ENCODE data around the gene AFF3. TPM values are rescaled to one million over a fixed set of nuclear protein-coding genes. Genes with fewer than 3 reads are reported as not detected.

Gene AFF3
- total RNA-seq, 1 experiment from 2014 or later, result 0.61 TPM

DNA sequence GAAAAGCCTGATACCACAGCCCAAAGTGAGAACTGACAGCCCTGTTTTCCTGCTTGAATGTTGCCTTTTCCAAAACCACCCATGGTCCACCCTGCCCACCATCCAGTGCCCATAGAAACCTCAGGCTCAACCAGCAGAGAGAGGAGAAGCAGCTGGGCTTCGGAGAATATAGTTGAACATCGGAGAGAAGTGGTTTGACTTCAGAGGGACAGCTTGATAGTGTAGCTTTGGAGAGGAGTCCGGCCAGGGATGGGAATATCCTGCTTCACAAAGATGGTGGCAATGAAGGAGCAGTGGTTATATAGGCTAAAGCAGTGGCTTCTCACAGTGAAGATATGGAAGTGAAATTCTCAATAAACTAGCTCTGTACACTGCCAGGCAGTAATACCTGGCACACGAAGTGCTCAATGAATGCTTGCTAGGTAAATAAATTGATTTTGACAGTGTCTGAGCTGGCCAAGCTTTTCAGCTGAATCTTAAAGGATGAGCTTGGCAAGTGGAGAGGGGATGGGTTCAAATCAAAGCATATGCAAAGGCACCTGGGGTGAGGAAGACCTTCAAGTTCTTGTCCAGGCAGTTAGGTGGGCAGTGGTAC, 21.2 kb downstream of the AFF3 start:
- H2AFZ ChIP-seq (ENCODE audit: low read depth, low read length, poor library complexity, severe bottlenecking), result no peak overlapping the region
- no peak for TF ChIP-seq SP1 (IDR thresholded peaks at IDR 0.05; ENCODE audit: low read depth)
- no peak for TF ChIP-seq ELF1 (IDR thresholded peaks at IDR 0.05; ENCODE audit: borderline replicate concordance, low read depth)
- TF ChIP-seq, protein P1, sequence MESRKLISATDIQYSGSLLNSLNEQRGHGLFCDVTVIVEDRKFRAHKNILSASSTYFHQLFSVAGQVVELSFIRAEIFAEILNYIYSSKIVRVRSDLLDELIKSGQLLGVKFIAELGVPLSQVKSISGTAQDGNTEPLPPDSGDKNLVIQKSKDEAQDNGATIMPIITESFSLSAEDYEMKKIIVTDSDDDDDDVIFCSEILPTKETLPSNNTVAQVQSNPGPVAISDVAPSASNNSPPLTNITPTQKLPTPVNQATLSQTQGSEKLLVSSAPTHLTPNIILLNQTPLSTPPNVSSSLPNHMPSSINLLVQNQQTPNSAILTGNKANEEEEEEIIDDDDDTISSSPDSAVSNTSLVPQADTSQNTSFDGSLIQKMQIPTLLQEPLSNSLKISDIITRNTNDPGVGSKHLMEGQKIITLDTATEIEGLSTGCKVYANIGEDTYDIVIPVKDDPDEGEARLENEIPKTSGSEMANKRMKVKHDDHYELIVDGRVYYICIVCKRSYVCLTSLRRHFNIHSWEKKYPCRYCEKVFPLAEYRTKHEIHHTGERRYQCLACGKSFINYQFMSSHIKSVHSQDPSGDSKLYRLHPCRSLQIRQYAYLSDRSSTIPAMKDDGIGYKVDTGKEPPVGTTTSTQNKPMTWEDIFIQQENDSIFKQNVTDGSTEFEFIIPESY (IDR thresholded peaks at IDR 0.05; ENCODE audit: extremely low read depth, insufficient replicate concordance, low read length), result no peak
- TF ChIP-seq MAX (IDR thresholded peaks at IDR 0.05), result no peak
- no peak for TF ChIP-seq EGR1 (IDR thresholded peaks at IDR 0.05; ENCODE audit: low read depth)
- TF ChIP-seq EZH2 (IDR thresholded peaks at IDR 0.05), result no peak
- TF ChIP-seq, protein P2, sequence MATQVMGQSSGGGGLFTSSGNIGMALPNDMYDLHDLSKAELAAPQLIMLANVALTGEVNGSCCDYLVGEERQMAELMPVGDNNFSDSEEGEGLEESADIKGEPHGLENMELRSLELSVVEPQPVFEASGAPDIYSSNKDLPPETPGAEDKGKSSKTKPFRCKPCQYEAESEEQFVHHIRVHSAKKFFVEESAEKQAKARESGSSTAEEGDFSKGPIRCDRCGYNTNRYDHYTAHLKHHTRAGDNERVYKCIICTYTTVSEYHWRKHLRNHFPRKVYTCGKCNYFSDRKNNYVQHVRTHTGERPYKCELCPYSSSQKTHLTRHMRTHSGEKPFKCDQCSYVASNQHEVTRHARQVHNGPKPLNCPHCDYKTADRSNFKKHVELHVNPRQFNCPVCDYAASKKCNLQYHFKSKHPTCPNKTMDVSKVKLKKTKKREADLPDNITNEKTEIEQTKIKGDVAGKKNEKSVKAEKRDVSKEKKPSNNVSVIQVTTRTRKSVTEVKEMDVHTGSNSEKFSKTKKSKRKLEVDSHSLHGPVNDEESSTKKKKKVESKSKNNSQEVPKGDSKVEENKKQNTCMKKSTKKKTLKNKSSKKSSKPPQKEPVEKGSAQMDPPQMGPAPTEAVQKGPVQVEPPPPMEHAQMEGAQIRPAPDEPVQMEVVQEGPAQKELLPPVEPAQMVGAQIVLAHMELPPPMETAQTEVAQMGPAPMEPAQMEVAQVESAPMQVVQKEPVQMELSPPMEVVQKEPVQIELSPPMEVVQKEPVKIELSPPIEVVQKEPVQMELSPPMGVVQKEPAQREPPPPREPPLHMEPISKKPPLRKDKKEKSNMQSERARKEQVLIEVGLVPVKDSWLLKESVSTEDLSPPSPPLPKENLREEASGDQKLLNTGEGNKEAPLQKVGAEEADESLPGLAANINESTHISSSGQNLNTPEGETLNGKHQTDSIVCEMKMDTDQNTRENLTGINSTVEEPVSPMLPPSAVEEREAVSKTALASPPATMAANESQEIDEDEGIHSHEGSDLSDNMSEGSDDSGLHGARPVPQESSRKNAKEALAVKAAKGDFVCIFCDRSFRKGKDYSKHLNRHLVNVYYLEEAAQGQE (IDR thresholded peaks at IDR 0.05; ENCODE audit: low read depth), result no peak
- TF ChIP-seq POLR2A (IDR thresholded peaks at IDR 0.05; ENCODE audit: borderline replicate concordance, extremely low read depth, insufficient read depth, insufficient read length), result no peak
- TF ChIP-seq ZNF274 (IDR thresholded peaks at IDR 0.05; ENCODE audit: low read depth, low read length), result no peak
- no peak for TF ChIP-seq RAD21 (IDR thresholded peaks at IDR 0.05; ENCODE audit: low read depth)
- no peak for TF ChIP-seq TCF7L2 (IDR thresholded peaks at IDR 0.05; ENCODE audit: borderline replicate concordance, extremely low read depth, insufficient read depth, insufficient read length)
- TF ChIP-seq CEBPB (IDR thresholded peaks at IDR 0.05; ENCODE audit: low read depth), result no peak
- no peak for TF ChIP-seq ZFX (IDR thresholded peaks at IDR 0.05)
- TF ChIP-seq POLR2AphosphoS5 (IDR thresholded peaks at IDR 0.05; ENCODE audit: low read depth, low read length), result no peak
- TF ChIP-seq, protein P3, sequence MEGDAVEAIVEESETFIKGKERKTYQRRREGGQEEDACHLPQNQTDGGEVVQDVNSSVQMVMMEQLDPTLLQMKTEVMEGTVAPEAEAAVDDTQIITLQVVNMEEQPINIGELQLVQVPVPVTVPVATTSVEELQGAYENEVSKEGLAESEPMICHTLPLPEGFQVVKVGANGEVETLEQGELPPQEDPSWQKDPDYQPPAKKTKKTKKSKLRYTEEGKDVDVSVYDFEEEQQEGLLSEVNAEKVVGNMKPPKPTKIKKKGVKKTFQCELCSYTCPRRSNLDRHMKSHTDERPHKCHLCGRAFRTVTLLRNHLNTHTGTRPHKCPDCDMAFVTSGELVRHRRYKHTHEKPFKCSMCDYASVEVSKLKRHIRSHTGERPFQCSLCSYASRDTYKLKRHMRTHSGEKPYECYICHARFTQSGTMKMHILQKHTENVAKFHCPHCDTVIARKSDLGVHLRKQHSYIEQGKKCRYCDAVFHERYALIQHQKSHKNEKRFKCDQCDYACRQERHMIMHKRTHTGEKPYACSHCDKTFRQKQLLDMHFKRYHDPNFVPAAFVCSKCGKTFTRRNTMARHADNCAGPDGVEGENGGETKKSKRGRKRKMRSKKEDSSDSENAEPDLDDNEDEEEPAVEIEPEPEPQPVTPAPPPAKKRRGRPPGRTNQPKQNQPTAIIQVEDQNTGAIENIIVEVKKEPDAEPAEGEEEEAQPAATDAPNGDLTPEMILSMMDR (IDR thresholded peaks at IDR 0.05 in 2 of 3, conservative IDR thresholded peaks at IDR 0.05 in 1 of 3; ENCODE audit: borderline replicate concordance in 1 of 3, insufficient read depth in 1 of 3, low read depth in 2 of 3, low read length in 2 of 3), result no peak
- no peak for TF ChIP-seq SRF (IDR thresholded peaks at IDR 0.05; ENCODE audit: low read depth)
- no peak for TF ChIP-seq SIN3A (IDR thresholded peaks at IDR 0.05; ENCODE audit: low read depth)
- no peak for TF ChIP-seq JUND (IDR thresholded peaks at IDR 0.05)
- no peak for TF ChIP-seq YY1 (IDR thresholded peaks at IDR 0.05; ENCODE audit: extremely low read depth, insufficient replicate concordance, low read depth, low read length)
- TF ChIP-seq FOSL1 (IDR thresholded peaks at IDR 0.05; ENCODE audit: low read depth), result no peak
- ChIA-PET POLR2A (no interaction called here), RAD21 (ENCODE audit: low non-redundant PET in 1 of 2, low total read pairs in 2 of 2, uncharacterized antibody in 2 of 2, unreplicated experiment in 2 of 2) (no interaction called here), CTCF (no interaction called here)
- no peak overlapping the region for H3K4me2 ChIP-seq (ENCODE audit: low read length)
- intact Hi-C loops (cut with micrococcal nuclease), result no loop called here
- no peak for DNase-seq (ENCODE audit: low read depth, low spot score)
- H3K9ac ChIP-seq (ENCODE audit: low read length), result no peak overlapping the region
- H3K27me3 ChIP-seq (ENCODE audit: insufficient read depth, low read length), result no peaks in the 10 kb centered on the region
- no peaks in the 10 kb centered on the region for H3K79me2 ChIP-seq (ENCODE audit: insufficient read depth, low read length)
- no peak for ATAC-seq
- no peaks in the 10 kb centered on the region for H4K20me1 ChIP-seq (ENCODE audit: insufficient read depth)
- H3K9me3 ChIP-seq (ENCODE audit: control insufficient read depth in 1 of 2, insufficient read depth in 1 of 2, low read depth in 1 of 2, low read length in 2 of 2), result peaks cover 0 to 3% of the 10 kb centered on the region in 2 experiments; a peak in 1 of 4 replicates
- no peak overlapping the region for H3K4me3 ChIP-seq (replicated peaks in 1 of 2; ENCODE audit: low read depth in 1 of 2, low read length in 2 of 2)
- H3K36me3 ChIP-seq (ENCODE audit: control insufficient read depth in 1 of 2, insufficient read depth in 2 of 2, low read length in 2 of 2), result no peaks in the 10 kb centered on the region
- no peak overlapping the region for H3K27ac ChIP-seq (ENCODE audit: low read depth, low read length)
- BruUV-seq (replicated peaks), result no TSS peak
- no peaks in the 10 kb centered on the region for H3K9me2 ChIP-seq (ENCODE audit: insufficient read depth)
- H3K4me1 ChIP-seq (ENCODE audit: control insufficient read depth in 1 of 2, insufficient read depth in 2 of 2, low read length in 2 of 2), result peaks cover 0 to 6% of the 10 kb centered on the region in 2 experiments; a peak in 2 of 4 replicates

All from HCT116 (cell line).